Omental fat pad (tissue), 4 donors: ENCODE measurements around the gene TMEFF2. TPM values are rescaled to one million over a fixed set of nuclear protein-coding genes. Genes with fewer than 3 reads are reported as not detected.

Experiments
- ATAC-seq: fragments of 150-250 bp; one replicate; pipeline ENCODE4 v1.9.1; 2016; ENCODE audit warnings: mild to moderate bottlenecking, moderate library complexity; ENCODE audit not compliant: low FRiP score
- DNase-seq: peaks from one replicate; pipeline ENCODE4 v3.0.0-alpha.2; 2019; ENCODE audit warnings: low spot score
- total RNA-seq, 4 donors: library from RNA; depleted of rRNA; stranded (reverse); fragments of >200 nt; gene quantifications; one replicate each; pipeline ENCODE4 v1.1.0, GENCODE V29; 2016
- TF ChIP-seq, protein P1 (sequence below), 3 donors: fragments of 450-650 bp; IDR thresholded peaks; one replicate each; pipeline ENCODE4 v1.5.1; 2016 to 2017; ENCODE audit warnings: antibody characterized with exemption in 3 of 3, mild to moderate bottlenecking in 3 of 3, moderate library complexity in 2 of 3

The TMEFF2 gene
- total RNA-seq, 4 donors from 2014 or later: not detected

DNA sequence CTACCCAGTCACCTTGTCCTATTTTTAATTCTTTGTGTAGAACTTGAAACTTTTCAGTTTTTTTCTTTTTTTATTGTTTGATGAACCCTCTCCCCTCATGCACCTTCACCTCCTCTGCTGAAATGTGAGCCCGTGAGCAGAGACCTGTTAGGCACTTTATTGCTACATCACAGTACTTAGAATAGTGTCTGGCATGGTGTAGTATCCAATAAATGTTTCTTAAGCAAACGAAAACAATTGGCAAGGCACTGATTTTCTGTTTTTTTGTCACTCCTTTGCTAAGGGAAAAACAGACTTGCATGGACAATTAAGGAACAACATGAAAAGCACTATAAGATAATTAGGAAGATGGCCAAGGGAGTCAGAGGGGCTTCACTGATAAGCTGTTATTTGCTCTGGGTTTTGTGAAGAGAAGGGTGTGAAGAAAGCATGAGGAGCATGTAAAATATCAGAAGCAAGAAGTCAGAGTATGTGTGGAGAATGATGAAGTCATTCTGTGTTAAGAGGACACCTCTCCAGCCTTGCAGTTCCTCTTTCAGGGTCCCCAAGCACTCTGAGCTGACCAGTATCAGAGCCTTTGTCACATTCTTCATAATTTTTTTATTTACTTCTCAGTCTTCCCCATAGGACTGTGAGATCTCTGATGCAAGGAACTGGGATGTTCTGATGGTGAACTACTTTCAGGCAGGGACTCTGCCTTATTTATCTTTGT is 248.1 kb downstream of the TMEFF2 start:
- no peak for ATAC-seq
- TF ChIP-seq, protein P1, sequence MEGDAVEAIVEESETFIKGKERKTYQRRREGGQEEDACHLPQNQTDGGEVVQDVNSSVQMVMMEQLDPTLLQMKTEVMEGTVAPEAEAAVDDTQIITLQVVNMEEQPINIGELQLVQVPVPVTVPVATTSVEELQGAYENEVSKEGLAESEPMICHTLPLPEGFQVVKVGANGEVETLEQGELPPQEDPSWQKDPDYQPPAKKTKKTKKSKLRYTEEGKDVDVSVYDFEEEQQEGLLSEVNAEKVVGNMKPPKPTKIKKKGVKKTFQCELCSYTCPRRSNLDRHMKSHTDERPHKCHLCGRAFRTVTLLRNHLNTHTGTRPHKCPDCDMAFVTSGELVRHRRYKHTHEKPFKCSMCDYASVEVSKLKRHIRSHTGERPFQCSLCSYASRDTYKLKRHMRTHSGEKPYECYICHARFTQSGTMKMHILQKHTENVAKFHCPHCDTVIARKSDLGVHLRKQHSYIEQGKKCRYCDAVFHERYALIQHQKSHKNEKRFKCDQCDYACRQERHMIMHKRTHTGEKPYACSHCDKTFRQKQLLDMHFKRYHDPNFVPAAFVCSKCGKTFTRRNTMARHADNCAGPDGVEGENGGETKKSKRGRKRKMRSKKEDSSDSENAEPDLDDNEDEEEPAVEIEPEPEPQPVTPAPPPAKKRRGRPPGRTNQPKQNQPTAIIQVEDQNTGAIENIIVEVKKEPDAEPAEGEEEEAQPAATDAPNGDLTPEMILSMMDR (IDR thresholded peaks at IDR 0.05): no peak
- no peak for DNase-seq

- TF ChIP-seq, protein P1 (IDR thresholded peaks at IDR 0.05): no peak
- no peak for DNase-seq
- no peak for ATAC-seq
Measured at GRCh38 chr2:191945623-191946022, 249.1 kb downstream of the TMEFF2 start.

DNA sequence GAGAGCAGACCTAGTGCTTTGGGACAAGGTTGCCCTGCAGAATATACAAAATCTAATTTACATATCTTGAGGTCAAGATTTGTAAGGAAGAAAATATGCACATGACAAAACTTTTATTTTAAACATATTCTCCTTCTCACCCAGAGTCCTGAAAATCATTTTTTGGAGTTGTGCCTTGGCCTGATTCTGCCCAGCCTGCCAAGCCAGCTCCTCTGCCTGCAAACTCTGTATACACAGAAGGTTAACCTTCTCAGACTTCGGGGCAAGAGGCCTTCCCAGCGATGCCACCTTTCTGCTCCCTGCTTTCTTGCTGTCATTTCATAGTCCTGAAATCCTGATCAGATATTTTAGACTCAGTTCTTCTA is 252.0 kb downstream of the TMEFF2 start:
- no peak for DNase-seq
- ATAC-seq: no peak
- TF ChIP-seq, protein P1 (IDR thresholded peaks at IDR 0.05): no peak

DNA sequence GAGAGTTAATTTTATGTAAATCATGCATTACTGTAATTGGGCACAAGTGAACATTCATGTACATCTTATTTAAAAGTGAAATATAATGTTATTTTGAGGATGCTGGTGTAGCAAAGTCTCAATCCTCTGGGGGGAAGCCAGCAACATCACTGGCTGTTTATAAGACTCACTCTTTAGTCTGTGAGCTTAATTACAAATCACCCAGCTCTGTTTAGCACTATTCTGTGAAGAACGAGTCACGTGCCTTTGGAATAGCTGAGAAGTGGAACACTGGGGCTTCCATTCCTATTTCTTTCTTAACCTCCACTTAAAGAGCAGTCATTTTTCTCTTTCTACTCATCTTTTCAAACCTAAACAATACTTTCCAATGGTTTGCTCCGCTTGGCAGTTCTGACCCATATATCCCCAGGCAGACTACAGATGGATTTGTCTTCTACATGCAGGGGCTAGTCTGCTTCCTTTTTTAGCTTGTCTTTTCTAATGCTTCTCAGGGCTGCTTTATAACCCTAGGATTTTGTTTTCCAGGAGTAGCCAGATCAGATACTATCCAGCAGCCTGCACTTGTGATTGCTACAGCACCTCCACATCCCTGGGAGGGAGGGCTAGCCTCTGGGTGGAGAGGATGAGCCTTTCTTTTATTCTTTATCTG is 252.5 kb downstream of the TMEFF2 start:
- peak; percentile 32 for ATAC-seq
- TF ChIP-seq, protein P1 (IDR thresholded peaks at IDR 0.05): no peak
- no peak for DNase-seq

DNA sequence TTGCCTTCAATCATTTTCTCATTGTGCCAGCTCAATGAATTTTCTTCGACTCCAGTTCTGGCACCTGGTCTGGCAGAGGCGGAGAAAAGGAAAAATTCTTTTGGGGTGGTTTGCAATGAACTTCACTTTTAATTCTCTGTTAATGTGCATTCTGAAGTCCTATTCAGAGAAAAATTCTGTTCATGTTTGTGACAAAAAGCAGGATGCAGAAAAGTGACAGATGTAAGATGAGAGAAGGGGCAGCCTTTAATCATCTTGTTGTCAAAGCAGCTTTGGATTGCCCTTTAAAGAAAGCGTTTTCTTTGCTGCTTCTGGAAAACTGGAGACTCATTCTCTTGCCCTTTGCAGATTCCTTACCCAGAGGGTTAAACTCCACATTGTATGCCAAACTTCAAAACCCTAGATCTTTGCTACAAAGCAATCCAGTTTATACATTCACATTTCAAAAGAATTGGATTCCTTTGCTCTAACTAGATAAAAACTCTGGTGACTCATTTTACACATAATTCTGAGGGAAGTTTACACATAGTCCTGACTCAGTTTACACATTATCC is 253.3 kb downstream of the TMEFF2 start:
- DNase-seq: no peak
- no peak for ATAC-seq
- TF ChIP-seq, protein P1 (IDR thresholded peaks at IDR 0.05): no peak

GRCh38 chr2:191938779-191939178 is 256.0 kb downstream of the TMEFF2 start:
- TF ChIP-seq, protein P1 (IDR thresholded peaks at IDR 0.05): no peak
- no peak for DNase-seq
- no peak for ATAC-seq
